Trophoblast cell (in vitro differentiated cells and primary cell): ENCODE measurements around the gene SPSB4.

Experiments
- DNase-seq, 2 donors: peaks; one replicate each; pipeline ENCODE4 v3.0.0-alpha.2; 2016
- H2AFZ ChIP-seq: 2 replicates; pipeline ENCODE4 v1.6.1; 2013; ENCODE audit warnings: low read length, moderate library complexity, mild to moderate bottlenecking; ENCODE audit not compliant: insufficient read depth, poor library complexity
- H2AK5ac ChIP-seq: 2 replicates; pipeline ENCODE4 v1.6.1; 2013; ENCODE audit warnings: mild to moderate bottlenecking, low read length
- H2BK120ac ChIP-seq: 2 replicates; pipeline ENCODE4 v1.6.1; 2013; ENCODE audit warnings: low read length, mild to moderate bottlenecking, moderate library complexity; ENCODE audit not compliant: insufficient read depth, poor library complexity
- H2BK12ac ChIP-seq: 2 replicates; pipeline ENCODE4 v1.6.1; 2013; ENCODE audit warnings: mild to moderate bottlenecking, low read length, moderate library complexity
- H2BK5ac ChIP-seq: 2 replicates; pipeline ENCODE4 v1.6.1; 2013; ENCODE audit warnings: low read length, low read depth, moderate library complexity, mild to moderate bottlenecking; ENCODE audit not compliant: poor library complexity
- H3K14ac ChIP-seq: 2 replicates; pipeline ENCODE4 v1.6.1; 2013; ENCODE audit warnings: mild to moderate bottlenecking, low read length
- H3K18ac ChIP-seq: 2 replicates; pipeline ENCODE4 v1.6.1; 2013; ENCODE audit warnings: mild to moderate bottlenecking, low read length
- H3K23ac ChIP-seq: 2 replicates; pipeline ENCODE4 v1.6.1; 2013; ENCODE audit warnings: low read length
- H3K27ac ChIP-seq: 2 replicates; pipeline ENCODE4 v1.5.1; 2013; ENCODE audit warnings: low read depth, mild to moderate bottlenecking, inconsistent platforms, low read length, moderate library complexity
- H3K27me3 ChIP-seq: 2 replicates; pipeline ENCODE4 v1.6.1; 2013; ENCODE audit warnings: inconsistent platforms, mild to moderate bottlenecking, low read length, moderate library complexity; ENCODE audit not compliant: insufficient read depth
- H3K36me3 ChIP-seq, 2 experiments: 1 replicate in 1 of 2; 2 replicates in 1 of 2; pipeline ENCODE4 v1.6.1; 2013; ENCODE audit warnings: low read length in 2 of 2, mild to moderate bottlenecking in 2 of 2, moderate library complexity in 1 of 2; ENCODE audit not compliant: insufficient read depth in 2 of 2, control insufficient read depth in 1 of 2
- H3K4ac ChIP-seq: 2 replicates; pipeline ENCODE4 v1.6.1; 2013; ENCODE audit warnings: low read depth, mild to moderate bottlenecking, low read length, moderate library complexity
- H3K4me1 ChIP-seq, 2 experiments: 1 replicate in 1 of 2; 2 replicates in 1 of 2; pipeline ENCODE4 v1.6.1; 2013; ENCODE audit warnings: low read length in 2 of 2, mild to moderate bottlenecking in 2 of 2, moderate library complexity in 1 of 2; ENCODE audit not compliant: insufficient read depth in 2 of 2, control insufficient read depth in 1 of 2
- H3K4me2 ChIP-seq: 2 replicates; pipeline ENCODE4 v1.6.1; 2013; ENCODE audit warnings: inconsistent platforms, mild to moderate bottlenecking, low read length, moderate library complexity
- H3K4me3 ChIP-seq: 2 replicates; pipeline ENCODE4 v1.5.1; 2013; ENCODE audit warnings: mild to moderate bottlenecking, low read depth, low read length, inconsistent platforms
- H3K79me1 ChIP-seq: one replicate; pipeline ENCODE4 v1.6.1; 2013; ENCODE audit warnings: low read length
- H3K79me2 ChIP-seq: 2 replicates; pipeline ENCODE4 v1.6.1; 2013; ENCODE audit warnings: low read length, mild to moderate bottlenecking; ENCODE audit not compliant: control insufficient read depth, insufficient read depth, poor library complexity
- H3K9ac ChIP-seq: 2 replicates; pipeline ENCODE4 v1.6.1; 2013; ENCODE audit warnings: mild to moderate bottlenecking, low read length
- H3K9me3 ChIP-seq: 2 replicates; pipeline ENCODE4 v1.6.1; 2013; ENCODE audit warnings: low read depth, mild to moderate bottlenecking, control low read depth, inconsistent platforms, low read length; ENCODE audit not compliant: insufficient read depth
- H4K12ac ChIP-seq: 2 replicates; pipeline ENCODE4 v1.6.1; 2013; ENCODE audit warnings: low read depth, mild to moderate bottlenecking, low read length, moderate library complexity
- H4K8ac ChIP-seq: 2 replicates; pipeline ENCODE4 v1.6.1; 2013; ENCODE audit warnings: low read depth, mild to moderate bottlenecking, low read length, moderate library complexity
- H4K91ac ChIP-seq: one replicate; pipeline ENCODE4 v1.6.1; 2013; ENCODE audit warnings: low read depth, mild to moderate bottlenecking, low read length, moderate library complexity
- WGBS: extraction: QIAGEN DNeasy Blood & Tissue Kit; methylation state at CpG from one replicate; pipeline ENCODE4 v1.1.7; 2013; ENCODE audit warnings: missing lambda C conversion rate; ENCODE audit not compliant: insufficient read length, insufficient coverage; ENCODE audit errors: extremely low coverage; 5-methylcytosine and 5-hydroxymethylcytosine counted together

Gene SPSB4

GRCh38 chr3:141143517-141143916 is 92.4 kb downstream of the SPSB4 start:
- peaks cover 4% of the 10 kb centered on the region for H3K79me2 ChIP-seq

GRCh38 chr3:141146979-141147470 is 95.9 kb downstream of the SPSB4 start:
- Histone ChIP-seq H3K4me1 (peaks cover 26 to 28% of the 10 kb centered on the region in 2 experiments), H3K4me3 (no peak overlapping the region), H3K36me3 (peaks cover 3 to 8% of the 10 kb centered on the region in 2 experiments), H3K27ac (no peak overlapping the region), H3K27me3 (no peaks in the 10 kb centered on the region), H3K9me3 (peaks cover 2% of the 10 kb centered on the region), H3K4ac (no peak overlapping the region), H3K18ac (peak overlapping the region; percentile 77), H3K23ac (no peak overlapping the region), H3K79me2 (peaks cover 4% of the 10 kb centered on the region), H2BK120ac (no peak overlapping the region), H2BK5ac (no peak overlapping the region), H3K14ac (no peak overlapping the region), H3K79me1 (no peaks in the 10 kb centered on the region), H4K91ac (peak overlapping the region; percentile 13), H4K8ac (no peak overlapping the region), H2AFZ (no peak overlapping the region), H2AK5ac (no peak overlapping the region), H3K9ac (no peak overlapping the region), H4K12ac (no peak overlapping the region), H3K4me2 (no peak overlapping the region), H2BK12ac (peak overlapping the region; percentile 9)
- no peak for DNase-seq
- WGBS, result no CpG with 5 or more reads among the region's 11 CpGs

More at GRCh38 chr3:141143517-141143916, 92.4 kb downstream of the SPSB4 start:
- H4K8ac ChIP-seq, result no peak overlapping the region
- peaks cover 14 to 15% of the 10 kb centered on the region in 2 experiments for H3K4me1 ChIP-seq
- no peak overlapping the region for H3K27ac ChIP-seq
- H3K9ac ChIP-seq, result no peak overlapping the region
- no peak overlapping the region for H2BK12ac ChIP-seq
- no peak overlapping the region for H3K18ac ChIP-seq
- H3K23ac ChIP-seq, result no peak overlapping the region
- no peak overlapping the region for H4K12ac ChIP-seq
- no peak overlapping the region for H4K91ac ChIP-seq
- H3K4me2 ChIP-seq, result no peak overlapping the region
- no peak overlapping the region for H2BK5ac ChIP-seq
- no peak overlapping the region for H2BK120ac ChIP-seq
- H2AK5ac ChIP-seq, result no peak overlapping the region
- H3K4ac ChIP-seq, result no peak overlapping the region
- H3K36me3 ChIP-seq, result peaks cover 0 to 5% of the 10 kb centered on the region in 2 experiments
- no peak overlapping the region for H3K14ac ChIP-seq
- peaks cover 9% of the 10 kb centered on the region for H3K9me3 ChIP-seq
- no peak overlapping the region for H3K4me3 ChIP-seq
- H3K79me1 ChIP-seq, result no peaks in the 10 kb centered on the region
- H2AFZ ChIP-seq, result no peak overlapping the region
- no peak for DNase-seq
- no peaks in the 10 kb centered on the region for H3K27me3 ChIP-seq

DNA sequence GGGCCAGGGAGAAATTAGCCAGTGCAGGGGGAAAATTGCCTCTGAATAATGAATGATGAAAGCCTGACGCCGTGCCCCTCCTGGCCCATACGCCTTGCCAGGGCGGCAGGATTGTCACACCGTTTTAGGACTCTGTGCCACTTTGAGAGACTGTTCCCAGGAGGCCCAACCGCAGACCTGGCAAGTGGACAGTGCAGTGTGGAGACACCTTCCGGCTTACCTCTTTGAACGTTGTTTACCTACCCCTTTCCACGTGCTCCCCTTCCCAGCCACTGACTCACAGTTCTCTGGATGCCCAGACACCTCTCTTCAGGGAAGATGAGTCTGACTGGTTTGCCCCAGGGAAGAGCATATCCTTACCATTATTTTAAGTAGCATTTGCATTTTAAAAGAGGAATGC is 96.5 kb downstream of the SPSB4 start:
- peaks cover 26 to 28% of the 10 kb centered on the region in 2 experiments for H3K4me1 ChIP-seq
- no peak overlapping the region for H3K23ac ChIP-seq
- no peak overlapping the region for H3K4me3 ChIP-seq
- H3K27me3 ChIP-seq, result no peaks in the 10 kb centered on the region
- peaks cover 4% of the 10 kb centered on the region for H3K79me2 ChIP-seq
- no peak overlapping the region for H2BK12ac ChIP-seq
- H3K27ac ChIP-seq, result no peak overlapping the region
- H3K18ac ChIP-seq, result no peak overlapping the region
- H3K14ac ChIP-seq, result no peak overlapping the region
- no peak overlapping the region for H2BK120ac ChIP-seq
- H2AFZ ChIP-seq, result no peak overlapping the region
- H4K12ac ChIP-seq, result no peak overlapping the region
- H3K4me2 ChIP-seq, result no peak overlapping the region
- H3K9ac ChIP-seq, result no peak overlapping the region
- H3K4ac ChIP-seq, result no peak overlapping the region
- peaks cover 3 to 8% of the 10 kb centered on the region in 2 experiments for H3K36me3 ChIP-seq
- WGBS, result no CpG with 5 or more reads among the region's 9 CpGs
- H2AK5ac ChIP-seq, result no peak overlapping the region
- peak; percentile 66 to 73 for DNase-seq
- H2BK5ac ChIP-seq, result no peak overlapping the region
- peaks cover 3% of the 10 kb centered on the region for H3K9me3 ChIP-seq
- no peak overlapping the region for H4K8ac ChIP-seq
- H4K91ac ChIP-seq, result no peak overlapping the region
- no peaks in the 10 kb centered on the region for H3K79me1 ChIP-seq

GRCh38 chr3:141148169-141148568 is 97.0 kb downstream of the SPSB4 start:
- no peak overlapping the region for H3K9ac ChIP-seq
- no peak overlapping the region for H3K23ac ChIP-seq
- H3K79me1 ChIP-seq, result no peaks in the 10 kb centered on the region
- no peak overlapping the region for H2AK5ac ChIP-seq
- no peak overlapping the region for H2BK5ac ChIP-seq
- H3K4me3 ChIP-seq, result no peak overlapping the region
- H3K27ac ChIP-seq, result no peak overlapping the region
- H2AFZ ChIP-seq, result no peak overlapping the region
- H3K14ac ChIP-seq, result no peak overlapping the region
- H3K4ac ChIP-seq, result no peak overlapping the region
- no peak overlapping the region for H3K4me2 ChIP-seq
- H3K9me3 ChIP-seq, result peaks cover 3% of the 10 kb centered on the region
- no CpG with 5 or more reads among the region's 6 CpGs for WGBS
- H3K18ac ChIP-seq, result no peak overlapping the region
- no peak overlapping the region for H4K91ac ChIP-seq
- H2BK120ac ChIP-seq, result no peak overlapping the region
- H2BK12ac ChIP-seq, result no peak overlapping the region
- no peaks in the 10 kb centered on the region for H3K27me3 ChIP-seq
- H4K12ac ChIP-seq, result no peak overlapping the region
- H3K36me3 ChIP-seq, result peaks cover 3 to 8% of the 10 kb centered on the region in 2 experiments
- peaks cover 4% of the 10 kb centered on the region for H3K79me2 ChIP-seq
- peak; percentile 31 to 42 for DNase-seq
- H4K8ac ChIP-seq, result no peak overlapping the region
- H3K4me1 ChIP-seq, result peaks cover 26 to 28% of the 10 kb centered on the region in 2 experiments
